Measurements from ENCODE around the gene CDH20. TPM values are rescaled to one million over a fixed set of nuclear protein-coding genes. Genes with fewer than 3 reads are reported as not detected.
A peak's percentile ranks its signal among the peaks of the same experiment; 100 is the strongest.

The CDH20 gene
- polyA plus RNA-seq, 1 donor (not counting 4 experiments of a cell fraction or from before 2014, with no cell fraction given) = not detected

- no peaks in the 10 kb centered on the region for H3K9me1 ChIP-seq (ENCODE audit: control insufficient read depth, extremely low read depth, insufficient read depth, low read length)
- H3K4me2 ChIP-seq (ENCODE audit: control insufficient read depth, extremely low read depth, insufficient read depth, low read depth, low read length) = no peak overlapping the region
- no peaks in the 10 kb centered on the region for H3K4me1 ChIP-seq (ENCODE audit: control insufficient read depth, extremely low read depth, insufficient read depth, low read length)
- H3K27me3 ChIP-seq (ENCODE audit: control insufficient read depth, extremely low read depth, insufficient read depth, low read length) = no peaks in the 10 kb centered on the region
- no peak overlapping the region for H3K4me3 ChIP-seq (ENCODE audit: control insufficient read depth in 2 of 3, extremely low read depth in 1 of 3, insufficient read depth in 2 of 3, low read depth in 1 of 3, low read length in 3 of 3)
- DNase-seq (ENCODE audit: low read depth, low spot score) = no peak
- H4K20me1 ChIP-seq (ENCODE audit: control insufficient read depth, extremely low read depth, insufficient read depth, low read length) = no peaks in the 10 kb centered on the region
- no peaks in the 10 kb centered on the region for H3K36me3 ChIP-seq (ENCODE audit: control insufficient read depth in 2 of 2, extremely low read depth in 1 of 2, insufficient read depth in 2 of 2, low read length in 2 of 2)
- no peak overlapping the region for H3K9ac ChIP-seq (ENCODE audit: control insufficient read depth, extremely low read depth, insufficient read depth, low read length)
- FAIRE-seq = no peak
- dilution Hi-C loops (cut with MboI; ENCODE audit: extremely low pct_ligation_motif_present, low sequenced_read_pairs) = no loop called here
- H2AFZ ChIP-seq (ENCODE audit: control insufficient read depth, low read length) = no peak overlapping the region
- no peaks in the 10 kb centered on the region for H3K9me3 ChIP-seq (ENCODE audit: control insufficient read depth, low read depth, low read length)
- no peak overlapping the region for H3K27ac ChIP-seq (ENCODE audit: control insufficient read depth, insufficient read depth, low read length)
- TF ChIP-seq EZH2 (IDR thresholded peaks at IDR 0.05; ENCODE audit: low read length) (no peak), CTCF (optimal IDR thresholded peaks at IDR 0.05 in 1 of 3, IDR thresholded peaks at IDR 0.05 in 1 of 3, conservative IDR thresholded peaks at IDR 0.05 in 1 of 3; ENCODE audit: extremely low read depth in 1 of 3, insufficient read depth in 2 of 3, low read length in 3 of 3) (no peak)
- no peaks in the 10 kb centered on the region for H3K79me2 ChIP-seq (ENCODE audit: control insufficient read depth, insufficient read depth, low read length)
Observed at GRCh38 chr18:61553045-61553659, 219.9 kb downstream of the CDH20 start.

- dilution Hi-C loops (cut with MboI; ENCODE audit: extremely low pct_ligation_motif_present, low sequenced_read_pairs) = no loop called here
- H3K27me3 ChIP-seq (ENCODE audit: control insufficient read depth, extremely low read depth, insufficient read depth, low read length) = no peaks in the 10 kb centered on the region
- H4K20me1 ChIP-seq (ENCODE audit: control insufficient read depth, extremely low read depth, insufficient read depth, low read length) = no peaks in the 10 kb centered on the region
- DNase-seq (ENCODE audit: low read depth, low spot score) (no peak), FAIRE-seq (no peak)
- H3K9ac ChIP-seq (ENCODE audit: control insufficient read depth, extremely low read depth, insufficient read depth, low read length) = no peak overlapping the region
- no peak overlapping the region for H3K27ac ChIP-seq (ENCODE audit: control insufficient read depth, insufficient read depth, low read length)
- H3K79me2 ChIP-seq (ENCODE audit: control insufficient read depth, insufficient read depth, low read length) = no peaks in the 10 kb centered on the region
- H3K36me3 ChIP-seq (ENCODE audit: control insufficient read depth in 2 of 2, extremely low read depth in 1 of 2, insufficient read depth in 2 of 2, low read length in 2 of 2) = no peaks in the 10 kb centered on the region
- no peak overlapping the region for H2AFZ ChIP-seq (ENCODE audit: control insufficient read depth, low read length)
- no peaks in the 10 kb centered on the region for H3K9me1 ChIP-seq (ENCODE audit: control insufficient read depth, extremely low read depth, insufficient read depth, low read length)
- TF ChIP-seq CTCF (optimal IDR thresholded peaks at IDR 0.05 in 1 of 3, IDR thresholded peaks at IDR 0.05 in 1 of 3, conservative IDR thresholded peaks at IDR 0.05 in 1 of 3; ENCODE audit: extremely low read depth in 1 of 3, insufficient read depth in 2 of 3, low read length in 3 of 3) (no peak), EZH2 (IDR thresholded peaks at IDR 0.05; ENCODE audit: low read length) (no peak)
- no peak overlapping the region for H3K4me2 ChIP-seq (ENCODE audit: control insufficient read depth, extremely low read depth, insufficient read depth, low read depth, low read length)
- peak overlapping the region in 1 of 3 experiments; percentile 5 for H3K4me3 ChIP-seq (ENCODE audit: control insufficient read depth in 2 of 3, extremely low read depth in 1 of 3, insufficient read depth in 2 of 3, low read depth in 1 of 3, low read length in 3 of 3)
- no peaks in the 10 kb centered on the region for H3K4me1 ChIP-seq (ENCODE audit: control insufficient read depth, extremely low read depth, insufficient read depth, low read length)
- no peaks in the 10 kb centered on the region for H3K9me3 ChIP-seq (ENCODE audit: control insufficient read depth, low read depth, low read length)
Observed at GRCh38 chr18:61554117-61554776, 221.0 kb downstream of the CDH20 start.
